Right hindlimb (tissue), 1 donor: Measurements from ENCODE around the gene FAM72B.
"Not testable (repeated sequence)": the region's sequence is repeated elsewhere in the genome, so short reads cannot be mapped to it uniquely, and the experiment has no call there.

ENCODE experiments used
- DNase-seq: peaks from one replicate; pipeline ENCODE4 v3.0.0-alpha.2; 2018

Gene FAM72B

DNA sequence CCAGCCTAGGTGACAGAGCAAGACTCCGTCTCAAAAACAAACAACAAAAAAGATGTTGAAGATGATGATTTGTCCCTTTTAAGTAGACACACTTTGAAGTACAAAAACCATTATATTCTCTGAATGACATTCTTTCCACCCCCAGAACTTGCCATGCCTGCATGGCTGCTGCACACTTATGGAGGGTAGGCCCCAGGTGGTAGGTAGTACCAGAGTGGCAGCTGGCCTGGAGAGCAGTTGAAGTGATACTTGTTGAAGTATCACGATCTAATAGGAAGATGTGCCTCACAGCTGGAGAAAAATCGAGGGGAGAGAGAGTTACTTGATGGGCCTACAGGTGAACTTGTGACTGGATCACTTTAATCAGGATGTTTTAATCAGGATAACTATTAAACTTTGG lies 15.6 kb upstream of the FAM72B start:
- not testable (repeated sequence) for DNase-seq

DNA sequence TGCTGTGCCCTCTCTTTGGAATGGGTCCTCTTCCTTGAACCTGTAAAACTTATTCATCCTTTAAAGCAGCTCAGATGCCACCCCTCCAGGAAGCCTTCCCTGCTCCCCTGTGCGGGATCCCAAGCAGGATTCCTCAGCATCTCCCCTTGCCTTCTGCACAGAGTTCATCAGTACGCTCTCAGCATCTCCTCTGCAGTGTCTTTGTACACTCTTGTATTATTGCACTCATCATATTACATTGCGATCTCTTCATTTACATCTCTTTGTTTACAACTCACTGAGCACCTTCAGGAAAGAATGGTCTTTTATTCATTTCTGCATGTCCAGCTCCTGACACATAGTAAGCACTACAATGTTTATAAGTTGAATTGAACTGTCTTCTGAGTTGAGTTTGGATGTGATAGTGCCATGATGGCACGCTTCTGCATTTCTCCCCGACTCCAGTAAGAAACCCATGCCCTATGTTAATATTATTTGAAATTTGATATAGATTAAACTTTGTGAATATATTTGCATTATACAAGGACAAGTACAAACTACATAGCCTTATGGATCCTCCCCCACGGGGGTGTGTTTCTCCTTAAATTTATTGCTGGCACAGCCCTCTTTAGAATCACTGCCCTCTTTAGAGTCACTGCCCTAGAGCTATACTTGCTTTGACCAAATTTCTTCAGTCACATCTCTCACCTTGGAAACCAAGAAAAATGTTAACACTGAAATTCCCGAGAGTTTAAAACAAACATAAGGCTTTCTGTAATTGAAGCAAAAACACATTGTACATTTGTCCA lies 13.1 kb upstream of the FAM72B start:
- DNase-seq: not testable (repeated sequence)

DNA sequence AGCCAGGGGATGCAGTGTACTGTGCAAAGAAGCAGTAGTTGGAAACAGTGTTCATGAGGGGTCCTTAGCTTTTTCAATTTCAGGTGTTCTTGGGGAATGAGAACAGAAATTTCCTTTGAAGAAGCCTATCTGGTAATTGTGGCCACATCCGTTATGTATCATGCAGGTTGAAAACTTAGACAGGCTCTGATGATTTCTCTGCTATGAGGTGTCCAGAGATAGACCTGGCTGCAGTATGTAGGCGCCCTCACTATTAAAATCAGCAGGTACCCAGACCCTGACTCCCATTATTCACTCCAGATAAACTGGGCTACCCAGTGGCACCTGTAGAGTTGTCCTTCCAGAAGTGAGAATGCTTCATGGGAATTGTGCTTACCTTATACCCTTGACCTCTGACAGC lies 8.4 kb upstream of the FAM72B start:
- DNase-seq: not testable (repeated sequence)

DNA sequence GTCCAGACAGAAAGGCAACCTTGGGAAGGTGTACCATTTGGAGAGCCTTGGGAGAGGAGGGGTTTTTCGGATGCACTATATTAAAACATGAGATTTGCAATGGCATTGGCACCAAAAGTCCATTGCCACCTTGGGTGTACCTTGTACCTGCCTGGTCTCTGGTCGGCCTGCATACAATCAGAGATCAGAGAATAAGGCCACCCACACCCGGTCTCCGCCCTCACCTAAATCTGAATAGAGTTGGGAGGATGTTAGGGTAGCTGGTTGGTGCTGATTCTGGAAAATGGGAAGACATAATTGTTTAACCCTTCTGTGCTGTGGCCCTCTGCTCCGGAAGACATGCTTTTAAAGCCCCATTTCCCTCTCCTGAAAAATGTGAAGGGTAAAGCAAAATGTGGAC lies 3.8 kb upstream of the FAM72B start:
- not testable (repeated sequence) for DNase-seq

DNA sequence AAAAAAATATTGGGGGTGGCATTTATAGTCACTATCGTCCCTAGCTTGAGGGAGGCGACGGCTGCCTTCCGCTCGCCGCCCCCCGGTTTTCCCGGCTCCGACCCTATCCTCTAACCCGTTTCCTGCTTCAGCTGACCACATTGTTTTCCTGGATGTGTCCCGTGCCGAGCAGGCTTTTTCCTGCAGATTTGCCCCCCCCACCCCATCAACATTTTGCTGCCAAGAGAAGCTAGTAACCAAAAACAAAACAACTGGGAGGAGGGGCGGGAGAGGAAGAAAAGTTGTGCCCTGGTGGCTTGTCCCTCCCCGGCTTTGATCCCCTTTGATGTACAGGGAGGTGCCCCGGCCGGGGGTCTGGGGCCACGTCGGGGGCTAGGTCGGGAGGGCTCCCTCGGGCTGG lies 2.1 kb upstream of the FAM72B start:
- not testable (repeated sequence) for DNase-seq

DNA sequence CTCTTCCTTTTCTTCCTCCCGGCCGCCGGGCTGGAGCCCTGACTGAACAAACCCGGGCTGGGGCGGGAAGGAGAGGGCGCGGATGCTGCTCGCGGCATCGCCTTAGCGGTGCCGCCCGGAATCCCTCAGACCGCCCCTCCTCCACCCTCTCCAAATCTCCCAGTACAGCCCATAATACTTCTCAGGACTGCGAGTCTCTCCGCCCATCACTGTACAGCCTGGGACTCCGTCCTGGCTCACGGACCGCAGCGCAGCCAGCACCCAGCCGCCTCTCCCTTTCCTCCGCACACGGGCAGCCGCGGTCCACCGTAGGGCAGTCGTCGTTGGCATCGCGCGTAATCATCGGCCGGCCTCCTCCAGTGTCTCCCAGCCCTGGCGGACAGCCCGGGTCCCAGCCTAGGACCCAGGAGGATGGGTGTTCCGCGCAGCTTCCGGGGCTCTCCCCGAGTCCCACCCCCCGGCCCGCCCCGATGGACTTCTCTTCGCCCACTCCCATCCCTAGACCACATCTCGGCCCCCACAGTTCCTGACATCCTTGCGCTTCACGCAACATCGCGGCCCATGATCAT lies 1.1 kb upstream of the FAM72B start:
- not testable (repeated sequence) for DNase-seq

DNA sequence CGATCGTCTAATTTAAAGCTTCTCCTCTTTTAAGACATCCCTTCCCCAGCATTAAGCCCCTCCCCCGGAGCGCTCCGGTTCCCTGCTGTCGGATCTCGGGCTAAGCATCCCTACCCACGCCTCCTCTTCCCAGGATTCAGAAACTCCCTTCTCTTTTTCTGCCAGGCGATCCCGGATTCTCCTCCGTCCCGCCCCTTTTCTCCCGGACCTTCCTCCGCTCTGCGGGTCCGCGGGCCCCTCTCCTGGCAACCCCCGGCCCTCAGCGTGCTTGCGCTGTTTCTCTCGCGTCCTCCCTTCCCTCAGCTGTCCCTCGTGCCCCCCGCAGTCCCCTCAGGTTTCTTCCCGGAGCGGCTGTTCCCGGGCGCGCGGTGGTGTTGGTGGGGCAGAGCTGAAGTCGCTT lies 273 bp downstream of the FAM72B start:
- not testable (repeated sequence) for DNase-seq

DNA sequence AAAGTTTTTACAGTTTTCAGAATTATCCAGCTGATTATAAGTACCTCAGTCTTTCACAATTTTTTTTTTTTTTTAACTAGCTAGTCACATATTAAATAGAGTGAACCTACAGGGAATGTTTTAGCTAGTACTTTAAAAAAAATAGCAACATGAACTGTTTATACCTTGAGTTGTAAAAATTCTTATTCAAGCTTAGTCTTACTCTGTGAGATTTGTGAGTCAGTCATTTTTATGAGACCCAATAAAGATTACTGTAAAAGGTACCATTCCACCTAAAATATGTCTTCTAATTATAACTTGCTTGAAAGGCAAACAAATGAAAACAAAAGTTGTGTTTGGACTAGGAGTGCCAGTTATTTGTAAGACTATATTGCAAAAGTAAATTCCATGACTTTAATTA lies 5.9 kb downstream of the FAM72B start:
- not testable (repeated sequence) for DNase-seq

DNA sequence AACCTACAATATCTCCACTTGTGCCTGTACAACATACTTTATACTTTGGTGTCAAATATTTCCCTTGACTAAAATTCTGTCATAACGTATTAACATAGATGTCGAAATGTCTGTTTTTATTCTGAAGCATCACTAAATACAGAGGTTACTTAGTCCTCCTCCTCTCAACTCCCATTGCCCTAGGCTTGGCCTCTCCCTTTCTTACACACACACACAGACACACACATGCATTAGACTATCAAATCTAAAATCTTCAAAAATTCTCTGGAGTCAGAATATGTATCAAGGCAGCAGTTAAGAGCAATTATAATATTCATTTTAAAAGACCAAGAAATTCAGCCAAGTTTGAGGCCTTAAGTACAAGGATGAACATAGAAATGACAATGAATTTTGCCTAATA lies 7.5 kb downstream of the FAM72B start:
- DNase-seq: not testable (repeated sequence)

DNA sequence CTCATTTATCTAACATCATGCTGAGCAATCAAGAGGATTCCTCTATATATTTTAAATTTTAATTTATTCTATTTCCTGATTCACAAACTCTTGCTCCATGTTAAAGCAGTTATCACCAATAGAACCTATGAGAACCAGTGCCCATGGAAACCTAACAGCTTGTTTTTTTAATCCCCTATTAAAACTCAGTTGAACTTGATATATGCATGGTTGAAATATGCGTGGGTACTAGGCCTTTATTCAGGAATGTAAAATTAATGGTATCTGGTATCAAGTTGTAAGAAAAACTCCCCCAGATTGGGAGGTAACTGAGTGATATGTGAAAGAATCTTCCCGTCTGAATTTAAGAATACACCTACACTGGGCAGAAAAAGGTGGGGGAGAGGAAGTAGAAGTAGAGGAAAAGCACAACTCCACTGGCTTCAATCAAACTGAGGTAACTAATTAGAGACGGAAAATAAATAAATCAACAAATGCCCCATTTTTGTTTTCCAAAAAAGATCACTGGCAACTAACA lies 15.9 kb downstream of the FAM72B start:
- DNase-seq: not testable (repeated sequence)

DNA sequence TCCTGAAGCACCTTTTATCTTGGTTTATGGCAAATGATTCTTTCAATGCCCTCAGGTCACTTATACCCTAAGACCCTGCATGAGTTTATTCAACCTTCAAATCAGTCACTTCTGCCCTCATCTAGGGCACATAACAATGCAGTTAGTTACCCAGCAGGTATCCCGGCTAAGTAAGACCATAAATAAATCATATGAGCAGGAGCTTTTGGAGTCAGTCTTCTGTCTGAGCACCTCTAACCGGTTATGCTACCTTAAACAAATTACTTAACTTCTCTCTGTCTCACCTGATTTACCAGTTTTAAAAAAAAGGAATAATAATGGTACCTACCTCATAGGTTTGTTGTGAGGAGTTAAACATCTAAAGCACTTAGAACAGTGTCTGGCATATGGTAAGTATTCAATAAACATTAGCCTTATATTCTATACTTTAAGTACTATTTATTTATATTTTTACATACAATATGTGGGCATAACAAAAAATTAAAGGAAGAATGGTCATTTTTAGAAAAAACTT lies 16.9 kb downstream of the FAM72B start:
- DNase-seq: not testable (repeated sequence)

DNA sequence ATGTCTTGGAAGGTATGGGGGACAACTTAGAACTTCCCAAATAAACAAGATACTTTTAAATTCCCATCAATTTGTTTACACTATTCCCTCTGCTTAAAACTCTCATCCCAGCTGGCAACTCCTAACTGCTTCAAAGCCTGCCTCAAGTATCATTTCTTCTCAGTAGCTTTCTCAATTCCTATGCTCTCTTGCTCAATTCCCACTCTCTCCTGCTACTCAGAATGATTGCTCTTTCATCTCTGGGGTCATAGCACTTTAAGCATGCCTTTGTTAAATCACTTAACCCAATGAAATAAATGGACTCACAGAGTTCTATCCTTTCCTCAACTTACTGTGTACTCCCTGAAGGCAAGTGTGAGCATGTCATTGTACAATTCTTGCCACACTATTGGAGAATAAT lies 18.8 kb downstream of the FAM72B start:
- not testable (repeated sequence) for DNase-seq

DNA sequence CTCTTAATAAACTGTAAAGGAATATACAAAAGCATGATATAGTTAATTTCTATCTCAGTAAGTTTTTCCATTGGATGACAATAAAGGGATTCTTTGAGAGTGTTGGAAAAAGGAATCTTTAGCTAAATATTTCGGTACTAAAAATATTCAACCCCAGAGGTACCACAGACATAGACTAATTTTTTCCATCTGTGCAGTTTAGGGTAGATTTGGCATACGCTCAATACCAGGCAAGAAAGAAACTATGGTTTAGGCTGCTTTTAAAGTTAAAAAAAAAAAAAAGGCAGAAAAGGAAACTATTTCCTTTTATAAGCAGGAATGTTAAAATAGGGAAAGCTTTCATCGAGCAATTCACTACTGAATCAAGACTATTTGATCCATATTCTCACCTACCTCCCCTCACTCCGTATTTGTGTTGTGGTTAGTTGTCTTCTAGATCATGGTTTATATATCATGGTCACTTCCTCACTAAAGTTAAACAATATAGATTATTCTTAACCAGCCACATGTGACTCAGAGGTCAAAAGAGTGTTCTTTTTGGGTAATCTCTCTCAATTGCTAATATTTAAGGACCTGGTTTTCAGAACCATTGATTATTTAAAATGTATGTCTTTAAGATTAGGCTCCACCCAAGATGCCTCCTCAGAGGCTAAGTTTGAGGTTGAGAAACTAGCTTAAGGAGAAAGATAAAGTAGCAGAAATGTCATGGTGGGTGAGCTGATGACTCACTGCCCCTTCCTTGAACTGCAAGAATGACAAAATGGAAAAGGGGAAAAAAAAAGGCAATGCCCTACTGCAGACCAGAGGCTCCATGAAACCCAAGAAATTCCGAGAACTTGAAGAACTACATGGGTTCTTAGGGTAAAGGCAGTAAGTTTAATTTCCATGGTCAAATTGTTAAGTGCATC lies 20.0 kb downstream of the FAM72B start:
- DNase-seq: peak; percentile 15

DNA sequence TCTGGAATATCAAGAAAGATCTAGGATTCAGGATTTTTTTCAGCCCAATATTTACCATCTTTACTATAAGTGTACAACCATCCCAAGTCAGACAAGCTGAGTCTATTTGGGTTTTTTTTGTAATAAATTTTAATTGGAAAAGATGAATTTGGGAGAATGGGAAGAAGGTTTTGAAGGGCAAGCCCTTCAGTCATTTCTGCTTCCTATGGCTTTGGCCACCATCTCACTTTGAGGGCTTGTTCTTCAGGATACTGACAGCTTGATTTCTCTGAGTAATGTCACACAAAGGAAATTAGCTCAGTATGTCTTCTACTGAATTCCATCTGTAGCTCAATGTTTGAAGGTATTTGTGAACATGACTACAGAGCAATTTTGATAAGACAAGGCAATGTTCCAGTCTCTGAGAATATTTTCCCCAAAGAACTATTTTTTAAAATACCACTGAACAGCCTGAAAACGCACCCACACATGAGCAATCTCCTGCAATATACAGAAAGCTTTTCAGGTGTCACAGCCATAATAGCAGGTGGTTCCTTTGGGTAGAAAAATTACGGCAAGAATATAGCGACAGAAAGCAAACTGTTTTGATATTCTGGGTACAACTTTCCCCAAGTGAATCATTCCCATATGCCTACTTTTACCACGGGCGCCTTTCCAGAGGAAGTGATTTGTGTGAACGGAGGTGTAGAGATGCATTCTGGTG lies 22.8 kb downstream of the FAM72B start:
- not testable (repeated sequence) for DNase-seq

DNA sequence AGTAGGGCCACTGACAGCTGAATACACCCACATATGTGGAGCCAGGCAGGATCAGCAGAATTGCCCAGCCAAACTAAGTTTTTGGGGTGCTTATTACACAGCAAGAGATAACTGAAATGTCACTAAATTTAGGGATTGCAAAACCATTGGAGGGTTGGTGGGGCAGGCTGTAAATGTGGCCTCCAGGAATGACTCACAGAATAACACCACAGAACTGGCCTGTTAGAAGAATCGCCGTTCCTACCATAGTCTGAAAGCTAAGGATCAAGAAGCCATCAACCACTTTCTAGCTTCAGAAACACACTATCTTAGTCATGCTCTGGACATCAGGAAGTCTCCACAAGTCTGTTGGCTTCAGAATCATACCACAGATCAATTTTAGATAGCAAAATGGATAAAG lies 24.0 kb downstream of the FAM72B start:
- DNase-seq: not testable (repeated sequence)

DNA sequence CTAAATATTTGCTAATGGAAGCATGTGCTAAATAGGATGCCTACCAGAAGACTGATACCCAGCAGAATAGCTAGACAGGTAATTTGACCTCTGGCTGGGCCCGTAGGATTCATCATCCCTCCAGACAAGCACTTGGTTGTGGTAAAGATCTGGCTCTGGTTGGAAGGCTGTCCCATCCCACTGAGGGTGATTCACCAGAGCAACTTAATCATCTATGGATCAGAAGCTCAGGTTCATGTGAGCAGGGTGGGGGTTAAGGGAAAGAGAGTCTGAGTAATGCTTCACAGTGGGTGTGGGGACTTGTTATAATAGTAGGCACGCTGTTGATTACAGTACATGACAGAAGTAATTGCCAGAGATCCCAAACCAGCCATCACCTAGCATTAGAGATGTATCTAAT lies 26.5 kb downstream of the FAM72B start:
- not testable (repeated sequence) for DNase-seq

DNA sequence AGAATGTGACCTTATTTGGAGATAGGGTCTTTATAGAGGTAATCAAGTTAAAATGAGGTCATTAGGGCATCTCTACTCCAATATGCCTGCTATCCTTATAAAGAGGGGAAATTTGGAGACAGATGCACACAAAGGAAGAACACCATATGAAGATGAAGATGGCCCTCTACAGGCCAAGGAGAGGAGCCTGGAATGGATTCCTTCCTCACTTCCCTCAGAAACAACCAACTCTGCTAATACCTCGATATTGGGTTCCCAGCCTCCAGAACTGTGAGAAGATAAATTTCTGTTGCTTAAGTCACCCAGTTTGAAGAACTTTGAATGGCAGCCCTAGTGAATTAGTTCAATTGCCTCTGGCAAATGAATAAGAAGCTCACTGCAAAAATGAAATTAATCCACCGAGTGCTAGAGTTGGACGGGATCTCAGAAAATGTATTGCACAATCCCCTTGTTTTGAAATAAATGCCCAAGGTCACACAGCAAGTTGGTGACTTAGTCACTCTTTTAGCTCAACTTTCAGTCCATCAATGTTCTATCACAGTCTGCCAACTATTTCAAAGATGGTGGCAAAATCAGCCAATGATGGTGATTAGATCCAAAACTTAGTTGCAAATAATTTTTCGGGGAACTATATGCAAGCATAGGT lies 27.1 kb downstream of the FAM72B start:
- DNase-seq: not testable (repeated sequence)

DNA sequence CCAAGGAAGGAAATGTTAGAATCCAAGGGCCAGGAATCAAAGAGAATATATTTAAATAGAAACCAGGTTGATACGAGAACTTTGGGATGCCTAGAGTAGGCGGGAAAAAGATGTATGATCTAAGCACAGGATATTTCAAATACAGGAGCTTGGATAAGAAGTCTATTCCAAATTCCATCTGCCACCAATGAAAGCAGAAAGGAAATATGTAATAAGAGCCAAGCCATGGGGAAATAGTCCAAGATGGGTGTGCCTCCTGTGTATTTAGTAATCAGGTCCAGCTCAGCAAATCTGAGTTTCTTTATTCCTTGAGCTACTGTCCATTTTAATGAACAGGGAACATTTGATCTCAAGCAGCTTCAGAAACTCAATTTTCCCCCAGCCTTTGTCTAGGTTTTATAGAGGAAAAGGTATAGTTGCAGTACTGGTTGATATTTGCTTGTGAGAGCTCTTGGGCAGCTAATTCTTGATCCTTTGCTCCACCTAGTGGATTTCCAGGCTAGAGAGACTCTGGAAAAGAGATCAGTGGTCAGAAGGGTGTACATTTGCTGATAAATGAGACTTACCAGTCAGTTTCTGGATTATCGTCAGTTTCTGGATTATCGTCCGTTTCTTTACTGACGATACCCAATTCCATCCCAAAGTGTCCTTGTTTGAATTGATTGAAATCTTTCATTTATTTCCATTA lies 28.3 kb downstream of the FAM72B start:
- DNase-seq: peak; percentile 21

DNA sequence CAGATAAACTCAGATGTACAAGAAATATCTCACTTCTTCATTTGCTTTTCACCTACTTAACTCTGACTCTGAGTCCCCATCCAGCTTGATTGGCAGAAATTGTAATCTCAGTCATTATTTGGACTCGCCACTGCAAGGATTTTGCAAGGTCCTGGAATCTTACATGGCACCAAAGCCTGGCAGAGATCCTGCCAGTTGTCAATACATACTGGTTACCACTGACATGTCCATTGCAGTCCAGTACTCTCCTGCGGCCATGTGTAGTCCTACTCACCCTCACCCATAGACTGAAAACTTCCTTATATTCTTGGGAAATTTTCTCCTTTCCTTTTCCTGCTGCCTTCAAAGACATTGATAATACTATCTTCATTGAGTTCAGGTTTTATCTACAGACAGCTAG lies 29.3 kb downstream of the FAM72B start:
- not testable (repeated sequence) for DNase-seq

DNA sequence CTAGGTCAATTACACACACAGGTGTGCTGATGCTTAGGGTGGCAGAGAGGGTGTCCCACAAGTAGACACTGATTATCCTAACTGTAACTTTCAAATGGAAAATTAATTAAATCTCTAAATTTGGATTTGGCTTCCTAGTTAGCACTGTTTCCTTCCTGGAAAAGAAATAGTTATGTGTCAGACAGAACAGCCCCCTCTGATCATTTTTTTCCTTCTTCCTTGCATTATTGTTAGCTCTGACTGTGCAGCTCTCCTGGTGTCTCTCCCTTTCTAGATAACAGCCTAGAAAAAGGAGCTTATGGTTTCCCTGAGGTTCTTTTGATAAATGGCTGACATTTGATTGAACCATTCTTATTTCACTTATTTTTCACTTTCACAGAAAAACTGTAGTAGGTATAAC lies 31.4 kb downstream of the FAM72B start:
- DNase-seq: not testable (repeated sequence)

DNA sequence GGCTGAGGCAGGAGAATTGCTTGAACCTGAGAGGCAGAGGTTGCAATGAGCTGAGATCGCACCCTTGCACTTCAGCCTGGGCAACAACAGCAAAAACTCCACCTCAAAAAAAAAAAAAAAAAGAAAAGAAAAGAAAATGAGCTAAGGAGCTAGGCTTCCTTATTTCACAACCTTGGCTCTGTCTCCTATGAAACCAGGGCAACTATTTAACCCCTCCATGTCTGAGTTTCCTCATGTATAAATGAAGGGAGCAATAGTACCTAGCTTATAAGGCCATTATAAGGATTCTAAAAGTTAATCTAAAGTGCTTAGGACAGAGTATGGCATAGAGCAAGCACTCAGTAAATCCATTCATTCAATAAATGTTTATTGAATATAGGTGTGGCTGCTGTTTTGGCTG lies 32.8 kb downstream of the FAM72B start:
- not testable (repeated sequence) for DNase-seq
